Activated CD8-positive, alpha-beta T cell treated with anti-CD3 and anti-CD28 coated beads for 36 hours (primary cell): ENCODE data around the gene ERC2. TPM values are rescaled to one million over a fixed set of nuclear protein-coding genes. Genes with fewer than 3 reads are reported as not detected.

Experiments used
- ATAC-seq: fragments of 200-7000 bp; cut with Tn5 transposase; one replicate; pipeline ENCODE4 v1.10.0; 2021; ENCODE audit warnings: mild to moderate bottlenecking, moderate library complexity
- CTCF ChIA-PET: fragments of 350-600 bp; sonication (Branson Sonifier 250); formaldehyde crosslinking; loops from one replicate; lab custom pipeline; 2021; ENCODE audit warnings: antibody characterized with exemption; lab: Charles Lee
- POLR2A ChIA-PET: fragments of 350-600 bp; sonication (Branson Sonifier 250); formaldehyde crosslinking; loops from one replicate; lab custom pipeline; 2021; ENCODE audit warnings: antibody characterized with exemption; lab: Charles Lee
- DNase-seq: peaks from one replicate; pipeline ENCODE4 v3.0.0-alpha.2; 2020
- H3K27ac Mint-ChIP-seq: one replicate; pipeline ENCODE4 v1.8.0; 2021; ENCODE audit warnings: mild to moderate bottlenecking, mixed read lengths
- H3K27me3 Mint-ChIP-seq: one replicate; pipeline ENCODE4 v1.8.0; 2021; ENCODE audit warnings: mixed read lengths
- H3K36me3 Mint-ChIP-seq: one replicate; pipeline ENCODE4 v1.8.0; 2021; ENCODE audit warnings: low read depth, mixed read lengths
- H3K4me1 Mint-ChIP-seq: one replicate; pipeline ENCODE4 v1.8.0; 2021; ENCODE audit warnings: low read depth, mixed read lengths
- H3K4me3 Mint-ChIP-seq: one replicate; pipeline ENCODE4 v1.8.0; 2021; ENCODE audit warnings: mild to moderate bottlenecking, moderate library complexity, mixed read lengths
- H3K9me3 Mint-ChIP-seq: one replicate; pipeline ENCODE4 v1.8.0; 2021; ENCODE audit warnings: mixed read lengths
- CTCF ChIP-seq: fragments of 200-600 bp; IDR thresholded peaks from one replicate; pipeline ENCODE4 v1.8.0; 2022; ENCODE audit warnings: antibody characterized with exemption, mild to moderate bottlenecking
- intact Hi-C: fragments of 100-400 bp; cut with micrococcal nuclease; formaldehyde crosslinking; loops from one replicate; pipeline ENCODE4 v1.10.0; 2022
- total RNA-seq, 2 experiments: library from RNA; stranded (reverse); gene quantifications; one replicate each; pipeline ENCODE4 v1.2.3, GENCODE V29; 2021

The ERC2 gene
- total RNA-seq, 2 experiments from 2014 or later: 0.18 to 0.52 TPM

GRCh38 chr3:55797084-55797483 is 671.2 kb downstream of the ERC2 start:
- POLR2A ChIA-PET: no interaction called here
- Mint-ChIP-seq H3K27ac (no peak overlapping the region), H3K36me3 (no peaks in the 10 kb centered on the region), H3K9me3 (no peaks in the 10 kb centered on the region), H3K4me3 (no peak overlapping the region), H3K27me3 (peaks cover 6% of the 10 kb centered on the region), H3K4me1 (no peaks in the 10 kb centered on the region)
- TF ChIP-seq CTCF: no peak
- CTCF ChIA-PET: no interaction called here
- no peak for ATAC-seq
- intact Hi-C loops: no loop called here
- DNase-seq: no peak

GRCh38 chr3:55796533-55796932 is 671.7 kb downstream of the ERC2 start:
- ATAC-seq: no peak
- no peak for TF ChIP-seq CTCF
- CTCF ChIA-PET: no interaction called here
- Mint-ChIP-seq H3K36me3 (no peaks in the 10 kb centered on the region), H3K4me1 (no peaks in the 10 kb centered on the region), H3K27me3 (peaks cover 6% of the 10 kb centered on the region), H3K4me3 (no peak overlapping the region), H3K27ac (no peak overlapping the region), H3K9me3 (no peaks in the 10 kb centered on the region)
- intact Hi-C loops: no loop called here
- POLR2A ChIA-PET: no interaction called here
- no peak for DNase-seq

- Mint-ChIP-seq H3K9me3 (no peaks in the 10 kb centered on the region), H3K36me3 (no peaks in the 10 kb centered on the region), H3K4me1 (no peaks in the 10 kb centered on the region), H3K27ac (no peak overlapping the region), H3K27me3 (peaks cover 6% of the 10 kb centered on the region), H3K4me3 (no peak overlapping the region)
- TF ChIP-seq CTCF: no peak
- ATAC-seq (no peak), DNase-seq (no peak)
- POLR2A ChIA-PET: no interaction called here
- intact Hi-C loops: no loop called here
- CTCF ChIA-PET: no interaction called here
Measured at GRCh38 chr3:55795746-55796145, 672.5 kb downstream of the ERC2 start.

GRCh38 chr3:55795296-55795695 is 673.0 kb downstream of the ERC2 start:
- Mint-ChIP-seq H3K9me3 (no peaks in the 10 kb centered on the region), H3K4me3 (no peak overlapping the region), H3K36me3 (no peaks in the 10 kb centered on the region), H3K27me3 (peaks cover 6% of the 10 kb centered on the region), H3K27ac (no peak overlapping the region), H3K4me1 (no peaks in the 10 kb centered on the region)
- ChIA-PET CTCF (no interaction called here), POLR2A (no interaction called here)
- ATAC-seq: no peak
- intact Hi-C loops: no loop called here
- no peak for DNase-seq
- TF ChIP-seq CTCF: no peak

- Mint-ChIP-seq H3K9me3 (no peaks in the 10 kb centered on the region), H3K27me3 (peaks cover 6% of the 10 kb centered on the region)
Measured at GRCh38 chr3:55792742-55793141, 675.5 kb downstream of the ERC2 start.

More at GRCh38 chr3:55792742-55793141, 675.5 kb downstream of the ERC2 start:
- CTCF ChIA-PET: no interaction called here
- POLR2A ChIA-PET: no interaction called here
- Mint-ChIP-seq H3K4me3 (no peak overlapping the region), H3K4me1 (no peaks in the 10 kb centered on the region), H3K36me3 (no peaks in the 10 kb centered on the region), H3K27ac (no peak overlapping the region)
- ATAC-seq (no peak), DNase-seq (no peak)
- intact Hi-C loops: no loop called here
- TF ChIP-seq CTCF: no peak
